NCI-H69 (cell line): ENCODE results near the gene ZNRF4.
"Not testable (repeated sequence)": the region's sequence is repeated elsewhere in the genome, so short reads cannot be mapped to it uniquely, and the experiment has no call there.

Experiments used
- DNase-seq: peaks from one replicate; lab custom pipeline; 2025; lab: John Stamatoyannopoulos, UW

The ZNRF4 gene

DNA sequence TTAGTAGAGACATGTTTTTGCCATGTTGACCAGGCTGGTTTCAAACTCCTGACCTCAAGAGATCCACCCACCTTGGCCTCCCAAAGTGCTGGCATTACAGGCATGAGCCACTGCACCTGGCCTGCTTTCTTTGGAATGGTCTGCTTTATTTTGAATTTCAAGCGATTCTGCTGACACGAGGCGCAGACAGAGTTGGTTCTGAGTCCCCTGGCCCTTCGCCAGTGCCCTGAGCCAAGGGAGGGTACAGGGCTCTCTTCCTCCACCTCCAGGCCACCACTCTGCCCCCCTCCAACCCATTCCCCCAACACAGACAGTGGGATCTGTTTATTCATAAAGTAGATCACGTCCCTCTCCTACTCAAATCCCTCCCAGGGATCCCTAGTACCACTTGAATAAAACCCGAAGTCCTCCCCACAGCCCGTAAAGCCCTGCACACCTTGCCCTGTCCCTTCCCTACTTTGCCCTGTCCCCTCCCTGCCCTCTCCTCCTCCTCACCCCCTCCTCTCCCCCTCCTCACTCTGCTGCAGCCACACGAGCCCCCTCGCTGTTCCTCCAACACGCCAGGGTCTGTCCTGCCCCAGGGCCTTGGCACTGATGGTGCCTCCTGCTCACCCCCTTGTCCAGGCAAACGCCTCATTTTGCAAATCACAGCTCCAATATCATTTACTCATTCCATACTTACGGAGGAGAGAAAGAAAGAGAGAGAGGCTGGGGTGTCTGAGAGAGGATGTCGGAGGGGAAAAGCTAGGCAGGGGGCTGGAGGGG, 22.4 kb downstream of the ZNRF4 start:
- no peak for DNase-seq

GRCh38 chr19:5478241-5478924, 23.2 kb downstream of the ZNRF4 start:
- DNase-seq = no peak

DNA sequence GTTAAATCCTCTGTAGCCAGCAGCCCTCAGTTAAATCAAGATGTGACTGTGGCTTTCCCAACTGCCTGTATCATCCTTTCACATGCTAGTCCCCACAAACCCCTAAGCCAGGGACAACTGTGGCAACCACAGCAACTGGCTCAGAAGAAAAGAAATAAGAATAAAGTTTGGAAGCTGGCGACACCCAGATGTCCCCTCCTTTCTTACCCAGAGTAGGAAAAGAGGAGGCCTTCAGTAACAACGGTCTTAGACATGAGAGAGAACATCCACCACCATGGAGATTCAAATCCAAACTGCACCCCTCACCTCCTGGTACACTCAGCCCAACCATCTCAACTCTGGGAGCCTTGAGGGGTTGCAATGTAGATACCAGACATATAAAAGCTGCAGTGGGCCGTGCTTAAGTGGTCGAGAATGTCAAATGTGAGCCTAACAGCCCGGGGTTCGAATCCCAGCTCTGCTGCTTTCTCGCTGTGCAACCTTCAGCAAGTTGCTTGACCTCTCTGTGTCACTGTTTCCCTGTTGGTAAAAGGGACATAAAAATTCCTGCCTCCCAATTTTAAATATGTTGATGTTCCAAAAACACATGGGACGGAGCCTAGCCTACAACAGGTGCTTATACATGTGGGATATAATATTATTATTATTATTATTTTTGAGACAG, 23.8 kb downstream of the ZNRF4 start:
- DNase-seq = no peak

GRCh38 chr19:5479958-5480357, 24.7 kb downstream of the ZNRF4 start:
- peak; percentile 75 for DNase-seq

DNA sequence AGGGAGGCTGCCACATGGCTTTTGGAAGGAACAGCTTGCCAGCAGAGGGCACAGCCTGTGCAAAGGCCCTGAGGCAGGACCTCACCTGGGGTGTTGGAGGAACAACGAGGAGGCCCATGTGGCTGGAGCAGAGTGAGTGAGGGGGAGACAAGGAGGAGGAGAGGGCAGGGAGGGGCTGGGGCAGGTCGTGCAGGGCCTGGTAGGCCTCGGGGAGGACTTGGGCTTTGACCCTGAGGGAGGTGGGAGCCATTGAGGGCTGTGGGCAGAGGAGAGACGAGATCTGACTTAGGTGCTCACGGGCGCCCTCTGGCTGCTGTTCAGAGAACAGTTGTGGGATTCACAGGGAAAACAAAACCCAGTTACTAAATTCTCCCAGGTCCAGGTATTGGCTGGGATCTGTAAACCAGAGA, 25.2 kb downstream of the ZNRF4 start:
- DNase-seq = peak; percentile 55

DNA sequence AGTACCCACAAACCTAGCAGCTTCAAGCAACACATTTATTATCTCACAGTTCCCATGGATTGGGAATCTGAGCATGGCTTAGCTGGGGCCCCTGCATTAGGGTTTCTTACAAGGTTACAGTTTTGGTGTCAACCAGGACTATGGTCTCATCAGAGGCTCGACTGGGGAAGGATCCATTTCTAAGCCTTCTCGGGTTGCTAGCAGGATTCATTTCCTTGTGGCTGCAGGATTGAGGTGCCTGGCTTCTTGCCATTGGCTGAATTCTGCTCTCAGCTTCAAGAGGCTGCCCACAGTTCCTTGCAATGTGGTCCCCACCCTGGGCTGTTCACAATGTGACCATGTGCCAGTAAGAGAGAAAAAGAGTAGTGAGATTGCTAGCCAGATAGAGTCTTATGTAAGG, 26.7 kb downstream of the ZNRF4 start:
- DNase-seq = no peak

GRCh38 chr19:5484398-5485285, 29.4 kb downstream of the ZNRF4 start:
- DNase-seq = peak; percentile 93

DNA sequence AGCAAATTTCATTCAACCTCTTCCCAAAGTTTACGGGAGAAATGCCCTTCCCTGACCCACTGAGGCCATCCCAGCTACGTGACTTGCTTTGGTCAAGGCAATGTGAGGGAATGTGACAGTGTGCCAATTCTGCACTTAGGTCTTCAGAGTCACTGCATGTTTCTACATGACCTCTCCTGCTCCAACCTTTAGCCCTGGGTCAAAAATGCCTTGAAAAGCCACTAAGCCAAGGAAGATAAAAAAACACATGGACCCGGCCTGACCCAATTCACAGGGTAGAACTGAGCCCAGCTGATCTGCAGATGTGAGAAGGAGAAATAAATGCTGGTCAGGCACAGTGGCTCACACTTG, 30.0 kb downstream of the ZNRF4 start:
- no peak for DNase-seq

DNA sequence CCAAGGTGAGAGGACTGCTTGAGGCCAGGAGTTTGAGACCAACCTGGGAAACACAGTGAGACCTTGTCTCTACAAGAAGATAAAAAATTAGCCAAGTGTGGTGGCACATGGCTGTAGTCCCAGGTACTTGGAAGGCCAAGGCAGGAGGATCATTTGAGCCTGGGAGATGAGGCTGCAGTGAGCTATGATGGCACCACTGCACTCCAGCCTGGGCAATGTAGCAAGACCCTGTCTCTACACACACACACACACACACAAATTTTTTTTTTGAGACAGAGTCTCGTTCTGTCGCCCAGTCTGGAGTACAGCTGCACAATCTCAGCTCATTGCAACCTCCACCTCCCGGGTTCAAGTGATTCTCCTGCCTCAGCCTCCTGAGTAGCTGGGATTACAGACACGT, 30.4 kb downstream of the ZNRF4 start:
- DNase-seq = not testable (repeated sequence)

GRCh38 chr19:5487222-5487621, 32.0 kb downstream of the ZNRF4 start:
- DNase-seq = no peak

- no peak for DNase-seq
These were observed 34.3 kb downstream of the ZNRF4 start for GRCh38 chr19:5489551-5489950.

- DNase-seq = no peak
These were observed 36.3 kb downstream of the ZNRF4 start for GRCh38 chr19:5491565-5491964.

DNA sequence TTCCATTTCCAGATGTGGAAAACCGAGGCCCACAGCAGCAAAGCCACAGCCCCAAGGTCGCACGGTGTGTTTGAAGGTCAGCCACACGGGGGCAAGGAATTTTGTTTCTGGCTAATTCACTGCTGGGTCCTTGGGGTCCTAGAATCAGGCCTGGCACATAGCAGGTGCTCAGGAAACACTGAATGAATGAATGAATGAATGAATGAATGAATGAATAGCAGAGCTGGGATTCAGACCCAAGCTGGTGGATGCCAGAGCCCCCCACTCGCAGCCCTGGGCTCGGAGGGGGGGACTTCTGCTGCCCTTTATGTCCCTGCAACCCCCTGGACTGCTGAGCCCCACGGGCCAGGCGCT, 37.0 kb downstream of the ZNRF4 start:
- no peak for DNase-seq

DNA sequence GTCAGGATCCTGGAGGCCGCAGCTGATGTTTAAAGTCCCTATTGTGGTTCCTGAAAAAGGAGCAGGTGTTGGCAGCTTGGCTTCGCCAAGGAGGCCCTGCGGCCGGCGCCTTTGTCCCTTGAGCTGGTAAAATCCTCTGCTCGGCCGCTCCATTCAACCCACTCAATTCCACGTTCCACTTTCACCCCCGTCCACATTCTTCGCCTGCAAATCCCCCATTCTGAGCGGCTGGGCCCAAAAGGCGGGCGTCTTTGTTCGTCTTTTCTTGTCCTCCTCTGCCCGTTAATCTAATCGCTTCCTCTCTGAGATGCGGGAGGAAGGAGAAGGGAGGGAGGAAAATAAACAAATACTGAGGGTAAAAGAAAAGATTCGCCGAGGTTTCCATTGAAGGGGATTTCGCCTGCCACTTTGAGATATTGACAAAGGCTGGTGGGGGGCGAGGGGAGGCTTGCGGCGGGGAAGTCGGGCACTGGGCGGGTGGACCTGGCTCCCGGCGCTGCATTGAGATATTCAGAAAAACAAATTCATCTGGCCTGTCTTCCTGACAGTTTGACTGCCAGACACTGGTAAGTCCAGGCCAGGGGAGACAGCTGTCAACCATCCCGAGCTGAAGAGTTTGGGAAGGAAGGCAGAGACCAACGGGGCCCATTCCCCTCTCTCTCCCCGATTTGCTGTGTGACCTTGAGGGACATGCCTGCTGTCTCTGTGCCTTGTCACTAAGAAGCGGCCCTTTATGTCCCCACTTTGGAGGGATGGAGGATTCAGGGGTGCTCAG, 37.6 kb downstream of the ZNRF4 start:
- DNase-seq = peak; percentile 48

DNA sequence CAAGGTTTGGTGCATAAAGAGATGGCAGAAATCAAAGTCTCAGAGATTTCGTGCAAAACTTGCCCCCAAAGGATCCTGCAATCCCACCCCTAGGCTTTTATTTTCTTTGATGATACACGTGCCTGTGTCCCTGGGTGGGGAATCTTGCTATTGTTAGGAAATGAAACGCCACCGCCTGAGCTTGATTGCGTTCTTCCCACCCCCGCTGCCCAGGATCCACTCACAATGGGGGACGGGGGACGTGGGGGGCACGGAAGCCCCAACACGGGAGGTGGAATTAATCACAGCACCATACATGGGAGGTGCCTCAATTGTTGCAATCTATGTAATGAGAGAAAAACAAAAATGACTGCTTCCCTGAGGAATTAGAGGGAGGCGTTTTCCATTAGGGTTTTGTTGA, 39.6 kb downstream of the ZNRF4 start:
- DNase-seq = no peak

DNA sequence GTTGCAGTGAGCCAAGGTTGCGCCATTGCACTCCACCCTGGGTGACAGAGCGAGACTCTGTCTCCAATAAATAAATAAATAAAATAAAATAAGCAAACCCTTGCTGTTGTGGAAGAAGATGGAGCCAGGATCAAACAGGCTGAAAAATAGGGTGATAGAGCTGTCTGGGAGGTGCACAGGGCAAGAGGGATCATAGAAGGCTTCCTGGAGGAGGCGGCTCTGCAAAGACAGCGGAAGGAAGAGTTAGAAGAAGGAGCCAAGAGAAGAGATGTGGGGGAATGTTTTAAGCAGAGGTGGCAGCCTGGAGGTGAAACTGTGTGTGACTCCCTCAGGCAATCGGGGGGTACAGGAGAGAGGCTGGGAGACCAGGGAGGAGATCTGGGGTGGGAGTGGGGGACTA, 40.6 kb downstream of the ZNRF4 start:
- no peak for DNase-seq

GRCh38 chr19:5497297-5497696, 42.1 kb downstream of the ZNRF4 start:
- no peak for DNase-seq

- peak; percentile 42 for DNase-seq
These were observed 43.8 kb downstream of the ZNRF4 start for GRCh38 chr19:5498830-5499550.

DNA sequence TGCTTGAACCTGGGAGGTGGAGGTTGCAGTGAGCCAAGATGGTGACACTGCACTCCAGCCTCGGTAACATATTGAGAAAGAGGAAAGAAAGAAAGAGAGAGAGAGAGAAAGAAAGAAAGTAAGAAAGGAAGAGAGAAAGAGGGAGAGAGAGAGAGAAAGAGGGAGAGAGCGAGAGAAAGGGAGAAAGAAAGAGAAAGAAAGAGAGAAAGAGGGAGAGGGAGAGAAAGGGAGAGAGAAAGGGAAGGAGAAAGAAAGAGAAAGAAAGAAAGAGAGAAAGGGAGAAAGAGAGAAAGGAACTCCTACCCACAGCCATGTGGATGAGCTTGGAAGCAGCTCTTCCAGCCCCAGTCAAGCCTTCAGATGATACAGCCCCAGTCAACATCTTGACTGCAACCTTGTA, 46.7 kb downstream of the ZNRF4 start:
- DNase-seq = no peak

- DNase-seq = no peak
These were observed 48.4 kb downstream of the ZNRF4 start for GRCh38 chr19:5503598-5503997.

DNA sequence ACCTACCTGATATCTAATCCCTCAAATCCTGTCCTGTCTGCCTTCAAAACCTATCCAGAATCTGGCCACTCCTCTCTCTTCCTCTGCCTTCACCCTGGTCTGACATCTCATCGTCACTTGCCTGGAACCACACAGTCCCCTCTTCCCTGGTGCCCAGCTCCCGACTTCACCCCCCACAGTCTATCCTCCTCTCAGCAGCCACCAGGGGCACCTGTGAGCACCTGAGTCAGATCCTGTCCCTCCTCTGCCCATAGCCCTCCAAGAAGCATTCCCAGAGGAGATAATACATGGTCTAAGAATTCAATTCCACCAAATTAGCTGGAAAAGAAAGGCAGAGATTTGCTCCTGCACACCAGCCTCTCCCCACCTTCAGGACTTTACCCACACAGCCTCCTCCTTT, 48.9 kb downstream of the ZNRF4 start:
- no peak for DNase-seq
